SK-N-SH (cell line): ENCODE data around the gene MTAP. TPM values are rescaled to one million over a fixed set of nuclear protein-coding genes. Genes with fewer than 3 reads are reported as not detected.
A peak's percentile ranks its signal among the peaks of the same experiment; 100 is the strongest.

Source experiments
- CTCF ChIA-PET: fragments of 300-600, 350-600 bp; formaldehyde crosslinking; extraction: SDS; loops from one replicate; lab custom pipeline; 2021; lab: Yijun Ruan, JAX
- POLR2A ChIA-PET: fragments of 350-600 bp; sonication (Branson Sonifier 250); formaldehyde crosslinking; extraction: SDS; loops from one replicate; lab custom pipeline; 2020; ENCODE audit warnings: antibody characterized with exemption, inconsistent platforms; lab: Yijun Ruan, JAX
- DNase-seq: peaks from one replicate; pipeline ENCODE4 v3.0.0; 2012
- H2AFZ ChIP-seq: fragments of 200-600 bp; sonication (generic); 2 replicates; pipeline ENCODE4 v1.8.1; 2016; ENCODE audit warnings: antibody characterized with exemption, mild to moderate bottlenecking, low read depth
- H3F3A ChIP-seq: fragments of 200-600 bp; sonication (generic); replicated peaks from 2 replicates; pipeline ENCODE3; 2016; ENCODE audit warnings: antibody characterized with exemption, mild to moderate bottlenecking; ENCODE audit not compliant: insufficient read depth
- H3K27ac ChIP-seq, 2 experiments: fragments of 200-500 bp in 1 of 2; fragments of 200-600 bp in 1 of 2; sonication (Bioruptor generic) in 1 of 2; sonication (generic), shearing (Covaris generic) in 1 of 2; 2 replicates each; pipeline versions ENCODE4 v1.5.1 to v1.6.1; 2014 to 2016; ENCODE audit warnings: low read depth in 2 of 2, inconsistent platforms in 1 of 2, low read length in 1 of 2, mild to moderate bottlenecking in 1 of 2, mixed read lengths in 1 of 2
- H3K27me3 ChIP-seq: fragments of 200-600 bp; sonication (generic), shearing (Covaris generic); 2 replicates; pipeline ENCODE4 v1.6.1; 2016; ENCODE audit warnings: mixed run types; ENCODE audit not compliant: insufficient read depth
- H3K36me3 ChIP-seq, 2 experiments: fragments of 200-500 bp in 1 of 2; fragments of 200-600 bp in 1 of 2; sonication (Bioruptor generic) in 1 of 2; sonication (generic) in 1 of 2; replicated peaks in 1 of 2; 2 replicates each; pipeline versions ENCODE3 to v1.5.1; 2014 to 2016; ENCODE audit warnings: low read length in 1 of 2, mild to moderate bottlenecking in 1 of 2; ENCODE audit not compliant: insufficient read depth in 2 of 2, control insufficient read depth in 1 of 2
- H3K4me1 ChIP-seq, 2 experiments: fragments of 200-500 bp in 1 of 2; fragments of 200-600 bp in 1 of 2; sonication (Bioruptor generic) in 1 of 2; sonication (generic), shearing (Covaris generic) in 1 of 2; 2 replicates each; pipeline versions ENCODE4 v1.5.1 to v1.6.1; 2014 to 2016; ENCODE audit warnings: low read depth in 1 of 2, low read length in 1 of 2, mixed run types in 1 of 2; ENCODE audit not compliant: insufficient read depth in 2 of 2, control insufficient read depth in 1 of 2
- H3K4me2 ChIP-seq: fragments of 200-600 bp; sonication (generic), shearing (Covaris generic); 2 replicates; pipeline ENCODE4 v1.6.1; 2017; ENCODE audit warnings: mixed run types
- H3K4me3 ChIP-seq, 2 experiments: fragments of 200-500 bp in 1 of 2; fragments of 200-600 bp in 1 of 2; sonication (Bioruptor generic) in 1 of 2; sonication (generic), shearing (Covaris generic) in 1 of 2; 2 replicates each; pipeline versions ENCODE4 v1.5.1 to v1.8.1; 2014 to 2016; ENCODE audit warnings: low read depth in 2 of 2, inconsistent platforms in 1 of 2, low read length in 1 of 2, mild to moderate bottlenecking in 1 of 2, mixed read lengths in 1 of 2, moderate library complexity in 1 of 2
- H3K79me2 ChIP-seq: fragments of 200-600 bp; sonication (generic); 2 replicates; pipeline ENCODE4 v1.8.1; 2017; ENCODE audit warnings: mild to moderate bottlenecking; ENCODE audit not compliant: insufficient read depth
- H3K9ac ChIP-seq: fragments of 200-600 bp; sonication (generic); 2 replicates; pipeline ENCODE4 v1.6.1; 2017; ENCODE audit warnings: mixed run types
- H3K9me2 ChIP-seq: fragments of 200-600 bp; sonication (generic); 2 replicates; pipeline ENCODE4 v1.6.1; 2017; ENCODE audit warnings: mixed run types
- H3K9me3 ChIP-seq: fragments of 200-600 bp; sonication (generic); 2 replicates; pipeline ENCODE4 v1.6.1; 2017; ENCODE audit warnings: mixed run types, mild to moderate bottlenecking, moderate library complexity
- H4K20me1 ChIP-seq: fragments of 200-600 bp; sonication (generic); 2 replicates; pipeline ENCODE4 v1.6.1; 2017; ENCODE audit warnings: mild to moderate bottlenecking, mixed run types; ENCODE audit not compliant: insufficient read depth
- CTCF ChIP-seq: fragments of 200-600 bp; sonication (generic); IDR thresholded peaks from 2 replicates; pipeline ENCODE4 v1.6.1; 2017; ENCODE audit warnings: antibody characterized with exemption, mild to moderate bottlenecking, moderate library complexity
- EZH2phosphoT487 ChIP-seq: fragments of 200-600 bp; sonication (generic); IDR thresholded peaks from 2 replicates; pipeline ENCODE4 v1.6.1; 2017; ENCODE audit warnings: low read depth, mixed run types, mild to moderate bottlenecking, antibody characterized with exemption, moderate library complexity, borderline replicate concordance
- FOSL2 ChIP-seq: IDR thresholded peaks from 2 replicates; pipeline ENCODE4 v1.4.0; 2012; ENCODE audit warnings: low read depth, mild to moderate bottlenecking, moderate library complexity, borderline replicate concordance
- FOXM1 ChIP-seq: IDR thresholded peaks from 2 replicates; pipeline ENCODE4 v1.4.0; 2012; ENCODE audit warnings: low read depth, mild to moderate bottlenecking
- IRF3 ChIP-seq: fragments of 150-350 bp; IDR thresholded peaks from 2 replicates; pipeline ENCODE4 v1.6.1; 2016; ENCODE audit warnings: mild to moderate bottlenecking, low read depth, low read length
- MAX ChIP-seq: IDR thresholded peaks from 2 replicates; pipeline ENCODE4 v1.4.0; 2012; ENCODE audit warnings: low read depth
- MEF2A ChIP-seq: IDR thresholded peaks from 2 replicates; pipeline ENCODE4 v1.4.0; 2012; ENCODE audit warnings: low read depth, borderline replicate concordance
- MXI1 ChIP-seq: IDR thresholded peaks from 2 replicates; pipeline ENCODE4 v1.6.1; 2012; ENCODE audit warnings: mild to moderate bottlenecking, low read depth, low read length, improper control_type of control experiment
- NFIC ChIP-seq: IDR thresholded peaks from 2 replicates; pipeline ENCODE4 v1.4.0; 2012; ENCODE audit warnings: borderline replicate concordance
- PBX3 ChIP-seq: IDR thresholded peaks from 2 replicates; pipeline ENCODE4; 2012
- RAD21 ChIP-seq: IDR thresholded peaks from 2 replicates; pipeline ENCODE4 v1.6.1; 2012; ENCODE audit warnings: mild to moderate bottlenecking, low read length
- RCOR1 ChIP-seq: fragments of 150-350 bp; IDR thresholded peaks from 2 replicates; pipeline ENCODE4 v1.6.1; 2017; ENCODE audit warnings: antibody characterized with exemption, low read length
- REST ChIP-seq: IDR thresholded peaks from 2 replicates; pipeline ENCODE4 v1.6.1; 2012; ENCODE audit warnings: mild to moderate bottlenecking, low read depth, low read length, moderate library complexity
- SMC3 ChIP-seq: IDR thresholded peaks from 2 replicates; pipeline ENCODE4 v1.6.1; 2012; ENCODE audit warnings: low read depth, low read length, improper control_type of control experiment
- TEAD4 ChIP-seq: IDR thresholded peaks from 2 replicates; pipeline ENCODE4 v1.4.0; 2012; ENCODE audit warnings: mild to moderate bottlenecking, borderline replicate concordance; ENCODE audit not compliant: insufficient read depth
- USF1 ChIP-seq: IDR thresholded peaks from 2 replicates; pipeline ENCODE4 v1.4.0; 2012; ENCODE audit warnings: low read depth, borderline replicate concordance
- YY1 ChIP-seq: IDR thresholded peaks from 2 replicates; pipeline ENCODE4 v1.4.0; 2012; ENCODE audit warnings: low read depth, mild to moderate bottlenecking
- WGBS: methylation state at CpG from one replicate; pipeline ENCODE4 v1.1.6; 2017; ENCODE audit warnings: low lambda C conversion rate; 5-methylcytosine and 5-hydroxymethylcytosine counted together
- polyA plus RNA-seq, 3 experiments: library from polyadenylated mRNA; depleted of rRNA; stranded (reverse); fragments of >200 nt; gene quantifications; 2 replicates each; pipeline ENCODE4 v1.2.3, GENCODE V29; 2012

MTAP gene
- polyA plus RNA-seq, 1 of the 3 experiments (the other 2 are of a cell fraction) = 9.8 TPM

GRCh38 chr9:21837501-21837900 is 35.1 kb downstream of the MTAP start:
- H3K9ac ChIP-seq = no peak overlapping the region

More at GRCh38 chr9:21837501-21837900, 35.1 kb downstream of the MTAP start:
- H3K36me3 ChIP-seq = peaks cover 58 to 60% of the 10 kb centered on the region in 2 experiments
- ChIA-PET CTCF (no interaction called here), POLR2A (no interaction called here)
- DNase-seq = no peak
- H4K20me1 ChIP-seq = no peaks in the 10 kb centered on the region
- H3K27me3 ChIP-seq = no peaks in the 10 kb centered on the region
- peaks cover 0 to 18% of the 10 kb centered on the region in 2 experiments; a peak in 3 of 4 replicates for H3K4me1 ChIP-seq
- no peak overlapping the region for H3K4me3 ChIP-seq
- H2AFZ ChIP-seq = no peak overlapping the region
- peak overlapping the region in 1 of 2 experiments; percentile 90; a peak in 3 of 4 replicates for H3K27ac ChIP-seq
- H3K9me3 ChIP-seq = no peaks in the 10 kb centered on the region
- WGBS = 96% methylated on average over 6 of the region's 6 CpGs
- peak overlapping the region; percentile 50 for H3K4me2 ChIP-seq
- no peaks in the 10 kb centered on the region for H3K9me2 ChIP-seq
- peaks cover 20% of the 10 kb centered on the region for H3F3A ChIP-seq
- TF ChIP-seq MXI1 = no peak
- no peak for TF ChIP-seq USF1
- no peak for TF ChIP-seq MEF2A
- TF ChIP-seq RAD21 = no peak
- TF ChIP-seq YY1 = no peak
- no peak for TF ChIP-seq EZH2phosphoT487
- no peak for TF ChIP-seq PBX3
- no peak for TF ChIP-seq RCOR1
- TF ChIP-seq IRF3 = no peak
- no peak for TF ChIP-seq FOXM1
- no peak for TF ChIP-seq REST
- TF ChIP-seq MAX = no peak
- TF ChIP-seq NFIC = no peak
- TF ChIP-seq TEAD4 = no peak
- TF ChIP-seq CTCF = no peak
- TF ChIP-seq SMC3 = no peak
- TF ChIP-seq FOSL2 = no peak
- 0 out of 2 replicates have a peak, but pooled peaks cover 7% of the 10 kb centered on the region for H3K79me2 ChIP-seq
